Left ventricle myocardium inferior (tissue), 1 donor: ENCODE data around the gene ALG3. TPM values are rescaled to one million over a fixed set of nuclear protein-coding genes. Genes with fewer than 3 reads are reported as not detected.

ENCODE experiments used
- DNase-seq: peaks from one replicate; pipeline ENCODE4 v3.0.0-alpha.2; 2020
- H3K27ac ChIP-seq: fragments of 200-600 bp; replicated peaks from 2 replicates; pipeline ENCODE4 v1.8.0; 2021
- H3K27me3 ChIP-seq: fragments of 200-600 bp; 2 replicates; pipeline ENCODE4 v1.8.0; 2021; ENCODE audit warnings: low read depth
- H3K36me3 ChIP-seq: fragments of 200-600 bp; 2 replicates; pipeline ENCODE4 v1.8.0; 2021
- H3K4me1 ChIP-seq: fragments of 200-600 bp; 2 replicates; pipeline ENCODE4 v1.8.0; 2021
- H3K4me3 ChIP-seq: fragments of 200-600 bp; 2 replicates; pipeline ENCODE4 v1.8.0; 2021; ENCODE audit warnings: mild to moderate bottlenecking, moderate library complexity
- H3K9me3 ChIP-seq: fragments of 200-600 bp; replicated peaks from 2 replicates; pipeline ENCODE4 v1.8.0; 2021
- CTCF ChIP-seq: fragments of 200-600 bp; IDR thresholded peaks from 2 replicates; pipeline ENCODE4 v1.8.0; 2021; ENCODE audit warnings: antibody characterized with exemption, mild to moderate bottlenecking, borderline replicate concordance
- intact Hi-C: fragments of 100-400 bp; cut with micrococcal nuclease; formaldehyde crosslinking; loops from one replicate; pipeline ENCODE4 v1.11.0; 2022
- total RNA-seq: library from RNA; stranded (reverse); fragmentation: NEBNext Ultra II Directional; extraction: Animal tissue kit (Norgen Biotek cat#: 25700); gene quantifications from one replicate; pipeline ENCODE4 v1.2.1, GENCODE V29; 2021
- donor health status: DM: no; HTN: yes; CAD: no; lungs with severe emphysema.

The ALG3 gene
- total RNA-seq, 1 donor from 2014 or later = 16.1 TPM

- intact Hi-C loops = no loop called here
- no peak for TF ChIP-seq CTCF
- DNase-seq = no peak
Measured at GRCh38 chr3:184239221-184239620, 9.5 kb downstream of the ALG3 start.

GRCh38 chr3:184238246-184238818 lies 10.4 kb downstream of the ALG3 start:
- H3K4me1 ChIP-seq = peaks cover 8% of the 10 kb centered on the region
- no peak overlapping the region for H3K27ac ChIP-seq
- DNase-seq = no peak
- H3K4me3 ChIP-seq = no peak overlapping the region
- intact Hi-C loops = no loop called here
- peaks cover 45% of the 10 kb centered on the region for H3K27me3 ChIP-seq
- H3K36me3 ChIP-seq = peaks cover 14% of the 10 kb centered on the region
- H3K9me3 ChIP-seq = no peaks in the 10 kb centered on the region
- no peak for TF ChIP-seq CTCF

More at GRCh38 chr3:184239221-184239620, 9.5 kb downstream of the ALG3 start:
- Histone ChIP-seq H3K4me1 (peaks cover 8% of the 10 kb centered on the region), H3K27me3 (peaks cover 36% of the 10 kb centered on the region), H3K27ac (no peak overlapping the region), H3K9me3 (no peaks in the 10 kb centered on the region), H3K4me3 (no peak overlapping the region), H3K36me3 (peaks cover 23% of the 10 kb centered on the region)

GRCh38 chr3:184237807-184238206 lies 11.0 kb downstream of the ALG3 start:
- no peak for TF ChIP-seq CTCF
- Histone ChIP-seq H3K27me3 (peaks cover 50% of the 10 kb centered on the region), H3K4me1 (peaks cover 8% of the 10 kb centered on the region), H3K36me3 (peaks cover 8% of the 10 kb centered on the region), H3K4me3 (no peak overlapping the region), H3K9me3 (no peaks in the 10 kb centered on the region), H3K27ac (no peak overlapping the region)
- no peak for DNase-seq
- intact Hi-C loops = no loop called here

DNA sequence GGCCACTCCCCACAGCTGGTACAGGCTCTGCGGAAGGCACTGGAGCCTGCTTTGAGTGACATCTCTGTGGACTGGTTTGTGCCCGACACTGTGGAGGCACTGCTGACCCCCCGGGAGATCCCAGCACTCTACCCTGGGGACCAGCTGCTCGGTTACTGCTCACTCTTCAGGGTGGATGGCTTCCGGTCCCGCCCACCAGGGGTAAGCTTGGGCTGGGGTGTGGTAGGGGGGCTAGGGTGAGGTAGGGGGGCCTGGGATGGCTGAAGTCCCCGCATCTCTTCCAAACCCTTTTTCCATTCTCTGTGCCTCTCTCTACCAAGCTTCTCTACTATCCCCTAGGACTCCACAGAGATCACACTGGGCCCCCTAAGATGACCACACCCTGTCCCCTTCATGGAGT lies 11.6 kb downstream of the ALG3 start:
- peaks cover 8% of the 10 kb centered on the region for H3K4me1 ChIP-seq
- H3K36me3 ChIP-seq = peaks cover 2% of the 10 kb centered on the region
- H3K27me3 ChIP-seq = peaks cover 56% of the 10 kb centered on the region
- no peak for DNase-seq
- no peak for TF ChIP-seq CTCF
- no peaks in the 10 kb centered on the region for H3K9me3 ChIP-seq
- no peak overlapping the region for H3K27ac ChIP-seq
- no peak overlapping the region for H3K4me3 ChIP-seq
- intact Hi-C loops = no loop called here

DNA sequence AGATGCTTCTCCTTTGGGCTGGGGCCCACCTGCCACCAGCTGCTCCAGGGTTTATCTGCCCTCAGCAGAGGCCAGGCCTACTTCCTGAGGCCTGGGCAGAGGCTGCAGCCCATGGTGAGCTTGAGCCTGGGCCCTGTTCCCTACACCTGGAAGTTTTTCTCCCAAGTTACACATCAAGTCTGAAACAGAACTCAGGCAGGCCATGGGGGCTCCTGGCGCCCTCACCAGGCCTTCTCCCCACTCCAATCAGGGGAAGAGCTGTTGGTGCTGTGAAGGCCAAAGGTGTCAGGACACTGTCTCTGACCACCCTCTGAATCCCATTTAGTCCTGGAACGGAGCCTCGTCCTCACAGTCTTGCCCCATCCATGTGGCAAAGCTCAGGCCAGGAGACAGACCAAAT lies 12.1 kb downstream of the ALG3 start:
- intact Hi-C loops = no loop called here
- no peak for TF ChIP-seq CTCF
- H3K36me3 ChIP-seq = no peaks in the 10 kb centered on the region

DNA sequence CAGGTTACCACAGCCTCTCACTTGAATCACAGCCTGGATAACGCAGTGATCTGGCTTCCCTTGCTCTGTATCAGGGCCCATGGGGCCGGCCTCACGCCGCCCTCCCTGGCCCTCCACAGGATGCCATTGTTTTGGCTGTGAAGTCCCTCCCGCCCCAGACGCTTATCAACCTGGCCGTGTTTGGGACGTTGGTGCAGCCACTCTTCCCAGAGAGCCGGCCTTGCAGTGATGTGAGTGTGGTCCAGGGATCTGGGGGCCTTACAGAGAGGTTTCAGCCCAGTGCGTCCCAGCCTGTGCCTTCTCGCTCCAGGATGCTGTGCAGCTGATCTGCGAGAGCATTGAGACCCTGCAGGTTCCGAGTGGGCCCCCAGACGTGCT lies 12.7 kb downstream of the ALG3 start:
- DNase-seq = no peak
- Histone ChIP-seq H3K4me1 (peaks cover under 1% of the 10 kb centered on the region), H3K27ac (no peak overlapping the region), H3K27me3 (peaks cover 68% of the 10 kb centered on the region), H3K4me3 (no peak overlapping the region), H3K36me3 (no peaks in the 10 kb centered on the region), H3K9me3 (no peaks in the 10 kb centered on the region)
- intact Hi-C loops = no loop called here
- no peak for TF ChIP-seq CTCF

More for the DNA sequence above, 12.1 kb downstream of the ALG3 start:
- DNase-seq = no peak
- H3K27me3 ChIP-seq = peaks cover 62% of the 10 kb centered on the region
- H3K9me3 ChIP-seq = no peaks in the 10 kb centered on the region
- peaks cover 6% of the 10 kb centered on the region for H3K4me1 ChIP-seq
- no peak overlapping the region for H3K27ac ChIP-seq
- H3K4me3 ChIP-seq = no peak overlapping the region
